NCI-H510A (cell line): Measurements from ENCODE around the gene GRXCR2.
"Not testable (repeated sequence)": the region's sequence is repeated elsewhere in the genome, so short reads cannot be mapped to it uniquely, and the experiment has no call there.

ENCODE experiments used
- DNase-seq: peaks from one replicate; lab custom pipeline; 2025; lab: John Stamatoyannopoulos, UW

The GRXCR2 gene, protein sequence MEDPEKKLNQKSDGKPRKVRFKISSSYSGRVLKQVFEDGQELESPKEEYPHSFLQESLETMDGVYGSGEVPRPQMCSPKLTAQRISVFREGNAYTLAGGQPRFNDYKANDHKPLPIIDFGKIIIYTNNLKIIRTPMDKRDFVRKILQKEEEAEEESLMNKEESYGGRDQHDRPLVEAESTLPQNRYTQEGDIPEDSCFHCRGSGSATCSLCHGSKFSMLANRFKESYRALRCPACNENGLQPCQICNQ

DNA sequence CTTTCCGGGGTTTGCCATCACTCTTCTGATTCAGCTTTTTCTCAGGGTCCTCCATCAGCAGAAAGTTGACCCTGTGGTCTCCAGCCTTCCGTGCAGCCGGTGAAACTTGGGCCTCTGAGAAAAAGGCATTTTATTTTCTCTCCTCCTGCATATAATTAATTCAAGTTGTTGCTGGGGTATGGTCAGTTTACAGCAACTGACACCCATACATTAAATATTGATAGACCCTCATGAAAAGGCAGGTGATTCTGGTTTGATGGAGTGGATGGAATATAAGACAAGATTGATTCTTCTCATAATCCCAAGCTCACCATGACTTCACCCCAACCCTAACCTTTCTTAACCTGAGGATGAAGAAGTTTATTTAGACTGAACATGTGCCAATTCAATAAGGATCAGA is at the start of gene GRXCR2:
GRXCR2 (minus strand) TSS at position 101 of the 400 bp plus-strand sequence; CDS start at position 55, 46 bp downstream.
- no peak for DNase-seq

DNA sequence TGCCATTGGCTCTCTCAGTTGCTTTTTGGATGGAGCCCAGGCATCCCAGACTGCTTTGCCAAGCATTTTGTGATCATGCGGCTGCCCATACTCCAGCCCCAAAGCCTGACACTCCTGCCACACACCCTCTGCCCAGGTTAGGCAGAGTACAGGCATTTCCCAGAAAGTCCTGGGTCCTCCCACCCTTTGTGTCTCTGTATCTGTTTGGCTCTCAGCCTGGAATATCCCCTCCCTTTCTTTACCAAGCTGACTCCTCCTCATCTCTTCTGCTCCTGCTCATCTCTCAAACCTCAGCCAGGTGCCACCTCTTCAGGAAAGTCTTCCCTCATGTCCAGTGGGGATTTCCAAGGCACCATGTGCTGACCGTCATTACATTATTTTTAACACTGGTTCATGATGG is 49.2 kb upstream of the GRXCR2 start:
- DNase-seq: no peak

DNA sequence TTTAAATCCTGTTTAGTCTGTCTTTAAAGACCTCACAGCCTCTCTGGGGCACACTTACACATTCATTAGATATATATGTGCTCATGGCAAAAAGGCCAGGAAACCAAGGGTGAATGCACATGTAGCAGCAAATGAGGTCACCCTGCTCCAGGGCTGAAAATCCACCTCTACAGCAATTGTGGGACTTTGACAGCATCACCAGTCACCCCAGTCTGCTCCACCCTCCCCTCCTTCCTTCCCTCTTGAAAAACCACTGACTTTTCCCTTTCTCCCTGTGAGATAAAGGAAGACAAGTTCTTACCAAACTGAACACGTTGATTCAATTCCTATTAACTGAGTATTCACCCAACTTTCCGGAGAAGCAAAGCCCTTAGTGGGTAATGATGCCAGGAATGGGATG is 48.4 kb upstream of the GRXCR2 start:
- DNase-seq: no peak

DNA sequence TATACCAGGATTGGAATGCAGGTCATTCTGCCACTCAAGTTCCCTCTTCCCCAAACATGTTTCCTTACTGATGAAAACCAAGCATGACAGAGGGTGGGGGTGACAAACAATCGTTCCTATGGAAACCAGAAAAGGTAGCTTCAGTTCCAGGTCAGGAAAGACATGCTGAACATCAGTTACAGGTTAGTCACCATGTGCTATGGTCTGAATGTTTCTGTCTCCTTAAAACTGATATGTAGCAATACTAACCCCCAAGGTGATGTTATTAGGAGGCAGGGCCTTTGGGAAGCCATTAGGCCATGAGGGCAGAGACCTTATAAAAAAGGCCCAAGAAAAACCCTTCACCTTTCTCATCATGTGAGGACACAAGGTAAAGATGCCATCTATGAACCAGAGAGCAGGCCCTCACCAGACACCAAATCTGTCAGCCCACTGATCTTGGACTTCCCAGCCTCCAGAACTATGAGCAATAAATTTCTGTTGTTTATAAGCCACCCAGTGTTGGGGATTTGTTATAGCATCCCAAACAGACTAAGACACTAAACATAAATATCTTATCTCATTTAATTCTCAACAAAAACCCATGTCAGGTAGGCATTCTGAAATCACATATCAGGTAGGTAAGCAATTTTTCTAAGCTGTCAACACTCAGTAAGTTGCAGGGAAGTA is 47.9 kb upstream of the GRXCR2 start:
- no peak for DNase-seq

DNA sequence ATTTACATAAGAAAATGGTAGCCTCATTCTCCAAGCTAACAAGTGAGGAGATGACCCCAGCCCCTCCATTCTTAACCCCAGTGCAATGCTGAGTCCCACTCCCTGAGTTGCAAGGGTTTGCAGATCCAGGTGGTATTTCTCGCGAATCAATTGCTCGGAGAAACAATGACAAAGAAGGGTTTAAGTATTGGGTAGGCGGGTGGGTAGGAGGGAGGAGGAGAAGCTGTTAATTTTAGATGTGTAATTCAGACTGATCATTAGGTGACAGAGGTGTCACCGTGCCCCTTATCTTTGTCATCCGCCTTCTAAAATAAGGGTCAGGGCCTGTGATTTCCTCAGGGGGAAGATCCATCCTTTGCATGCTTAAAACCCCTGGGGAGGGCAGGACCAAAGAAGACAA is 46.6 kb upstream of the GRXCR2 start:
- no peak for DNase-seq

DNA sequence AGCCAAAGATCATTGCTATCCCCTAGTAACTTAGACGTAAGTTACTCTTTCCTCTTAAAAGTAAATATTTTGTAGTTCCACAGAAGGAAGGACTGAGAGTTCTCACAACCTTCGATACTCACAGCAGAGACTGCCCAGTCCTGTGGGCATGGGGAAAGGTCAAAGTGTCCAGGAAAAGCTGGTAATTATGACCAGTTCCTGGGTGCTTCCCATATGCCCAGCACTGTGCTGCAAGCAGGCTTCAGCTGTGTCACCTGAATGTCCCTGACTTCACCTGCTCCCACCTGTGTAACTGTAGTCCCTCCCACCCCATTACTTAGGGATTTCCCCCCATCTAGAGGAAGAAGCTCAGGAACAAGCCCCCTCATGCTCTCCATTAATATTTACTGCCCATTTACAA is 45.6 kb upstream of the GRXCR2 start:
- DNase-seq: no peak

DNA sequence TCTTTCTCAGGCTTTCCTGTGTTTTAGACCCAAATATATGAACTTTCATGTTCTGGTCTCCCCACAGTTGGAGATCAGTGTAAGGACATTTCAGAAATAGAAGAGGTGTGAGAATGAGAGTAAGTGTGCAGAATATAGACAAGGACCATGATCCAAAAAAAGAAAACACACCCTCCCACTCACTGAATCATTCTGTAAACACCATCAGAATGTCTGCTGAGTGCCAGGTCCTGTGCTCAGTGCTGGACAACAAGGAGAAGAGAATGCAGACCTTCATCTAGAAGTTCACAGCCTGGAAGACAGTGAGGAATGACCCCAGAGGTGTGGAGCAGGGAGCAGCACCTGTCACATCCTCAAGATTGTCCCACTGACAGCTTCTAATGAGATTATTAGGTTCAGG is 44.5 kb upstream of the GRXCR2 start:
- DNase-seq: no peak

DNA sequence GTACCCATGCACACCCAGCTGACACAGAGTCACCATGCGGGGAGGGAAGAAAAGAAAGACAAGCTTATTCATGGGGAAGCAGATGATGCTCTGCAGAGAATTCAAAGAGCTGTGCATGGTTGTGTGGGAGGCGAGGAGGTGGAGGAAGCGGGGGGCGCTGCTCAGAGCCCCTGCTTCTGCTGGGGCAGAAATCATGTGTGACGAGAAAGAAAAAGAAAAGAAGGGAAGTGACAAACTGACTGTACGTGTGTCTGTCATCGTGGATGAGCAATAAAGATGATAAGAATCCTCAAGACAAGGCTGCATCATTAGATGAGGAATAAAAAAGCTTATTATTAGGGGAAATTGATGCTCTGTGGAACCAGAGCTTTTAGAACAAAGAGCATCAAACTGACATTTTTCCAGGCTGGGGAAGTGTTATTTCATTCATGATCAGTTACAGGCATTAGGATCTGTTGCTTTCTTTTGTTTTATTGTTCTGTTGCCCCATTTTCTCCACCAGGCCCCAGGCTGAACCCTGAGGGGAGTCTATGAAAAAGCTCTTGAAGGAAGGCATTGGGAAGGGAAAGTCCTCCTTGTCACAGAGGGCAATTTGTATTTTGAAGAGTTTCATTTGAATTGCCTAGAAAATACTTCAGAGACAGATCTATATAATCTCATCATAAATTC is 43.3 kb upstream of the GRXCR2 start:
- no peak for DNase-seq

DNA sequence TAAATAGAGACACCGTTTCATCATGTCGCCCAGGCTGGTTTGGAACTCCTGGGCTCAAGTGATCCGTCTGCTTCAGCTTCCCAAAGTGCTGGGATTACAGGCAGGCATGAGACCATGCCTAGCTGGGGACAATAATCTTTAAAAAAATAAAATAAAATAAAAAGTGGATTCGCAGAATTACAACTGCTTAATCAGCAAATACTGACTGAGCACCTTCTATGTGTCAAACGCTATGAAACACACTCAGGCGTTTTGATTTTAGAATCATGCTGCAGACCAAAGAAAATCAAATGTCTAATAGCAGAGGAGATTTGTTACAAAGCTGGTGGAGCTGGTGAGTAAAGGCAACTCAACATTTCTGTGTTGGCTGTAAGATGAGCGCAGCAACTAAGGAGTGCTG is 40.9 kb upstream of the GRXCR2 start:
- no peak for DNase-seq

DNA sequence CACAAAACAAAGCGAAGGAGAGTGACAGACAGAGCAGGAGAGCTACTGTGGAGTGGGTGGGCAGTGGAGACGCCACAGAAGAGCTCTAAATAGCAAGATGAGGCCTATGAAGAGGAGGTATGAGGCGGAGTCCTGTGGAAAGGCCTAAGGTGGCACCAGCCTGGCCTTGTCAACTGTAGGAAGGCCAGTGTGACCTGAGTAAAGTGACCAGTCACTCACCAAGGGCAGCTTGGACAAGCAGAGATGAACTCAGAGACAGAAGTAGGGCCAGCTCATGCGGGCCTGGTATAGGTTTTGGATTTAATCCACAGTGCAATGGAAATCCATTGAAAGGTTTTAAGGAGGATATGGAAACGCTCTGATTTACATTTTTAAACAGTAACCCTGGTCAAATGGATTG is 39.8 kb upstream of the GRXCR2 start:
- DNase-seq: no peak

DNA sequence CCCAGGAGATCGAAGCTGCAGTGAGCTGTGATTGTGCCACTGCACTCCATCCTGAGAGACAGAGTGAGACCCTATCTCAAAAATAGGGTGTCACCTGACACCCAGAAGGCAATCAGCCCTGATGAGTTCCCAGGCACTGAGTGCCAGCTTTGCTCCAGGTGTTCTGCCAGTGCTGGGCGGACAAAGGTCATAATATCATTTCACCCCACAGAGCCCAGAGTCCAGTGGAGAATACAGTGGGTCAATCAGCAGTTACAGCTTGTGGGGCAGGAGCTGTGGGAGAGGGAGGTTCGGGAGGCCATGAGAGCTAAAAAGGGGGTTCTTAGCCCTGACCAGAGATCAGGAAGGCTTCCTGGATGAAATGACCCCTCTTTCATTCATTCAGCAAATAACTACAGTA is 39.2 kb upstream of the GRXCR2 start:
- no peak for DNase-seq

DNA sequence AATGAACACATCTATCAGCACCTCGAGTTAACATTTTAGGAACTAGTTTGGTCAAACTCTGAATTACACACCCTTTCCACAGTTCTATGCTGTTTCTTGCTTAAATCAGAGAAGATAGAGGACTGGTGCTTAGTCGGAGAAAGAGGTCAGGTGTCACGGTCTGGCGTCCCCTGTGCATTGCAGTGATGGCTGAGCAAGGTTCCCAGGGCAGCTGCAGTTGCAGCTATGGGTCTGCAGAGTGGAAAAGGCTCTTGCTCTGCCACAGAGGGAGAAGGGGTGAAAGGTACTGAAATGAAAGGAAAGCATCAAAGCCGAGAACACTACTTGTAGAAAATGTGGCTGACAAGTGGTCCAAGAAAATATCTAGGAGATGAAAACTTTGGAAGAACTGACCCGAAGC is 38.4 kb upstream of the GRXCR2 start:
- DNase-seq: no peak

DNA sequence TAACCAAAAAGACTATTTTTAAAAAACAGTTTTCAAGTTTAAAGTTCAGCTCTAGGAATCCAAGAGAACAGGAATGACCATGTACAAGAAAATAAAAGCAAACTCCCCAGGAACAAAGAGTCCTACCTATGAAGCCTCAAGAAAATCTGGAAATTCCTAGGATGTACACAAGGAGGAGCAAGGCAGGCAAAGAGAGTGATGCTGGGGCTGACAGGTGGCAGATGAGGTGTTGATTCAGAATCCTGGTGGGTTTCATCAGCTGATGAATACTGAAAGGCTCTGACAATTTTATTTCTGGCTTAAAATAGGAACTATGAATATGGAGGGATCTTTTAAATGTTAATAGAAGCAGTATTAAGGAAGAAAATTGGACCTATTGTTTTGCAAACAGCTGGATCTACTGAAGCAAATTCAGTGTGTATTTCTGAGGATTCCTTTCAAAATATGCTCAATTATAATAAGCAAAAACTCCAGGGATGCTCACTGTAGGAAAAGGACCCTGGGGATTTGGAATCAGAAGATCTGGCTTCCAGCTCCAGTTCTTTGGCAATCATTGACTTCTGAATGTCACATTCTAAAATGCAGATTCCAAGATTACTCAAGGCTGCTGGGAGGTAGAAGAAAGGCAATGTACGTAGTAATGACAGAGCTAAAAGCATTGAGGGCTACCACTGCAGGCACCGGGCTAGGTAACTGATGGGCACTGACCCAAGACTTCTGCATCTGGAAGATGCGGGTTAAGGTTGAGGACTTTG is 35.6 kb upstream of the GRXCR2 start:
- DNase-seq: no peak

DNA sequence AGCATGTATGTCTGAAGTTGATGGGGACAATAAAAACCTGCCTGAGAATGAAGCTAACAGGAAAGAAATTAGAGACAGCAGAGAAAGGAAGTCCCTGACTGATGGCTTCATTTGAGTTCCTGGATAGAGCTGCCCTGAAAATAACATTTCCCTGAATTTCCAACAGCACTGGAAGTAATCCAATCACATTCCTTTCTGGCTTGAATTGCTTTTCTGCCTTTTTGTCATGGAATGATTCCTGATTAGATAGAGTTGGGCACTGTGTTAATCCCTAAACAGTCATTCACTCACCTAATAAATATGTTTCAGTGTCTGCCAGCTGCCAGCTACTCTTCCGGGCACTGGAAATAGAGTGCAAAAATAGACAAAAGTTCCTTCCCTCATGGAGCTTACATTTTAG is 33.6 kb upstream of the GRXCR2 start:
- DNase-seq: no peak

DNA sequence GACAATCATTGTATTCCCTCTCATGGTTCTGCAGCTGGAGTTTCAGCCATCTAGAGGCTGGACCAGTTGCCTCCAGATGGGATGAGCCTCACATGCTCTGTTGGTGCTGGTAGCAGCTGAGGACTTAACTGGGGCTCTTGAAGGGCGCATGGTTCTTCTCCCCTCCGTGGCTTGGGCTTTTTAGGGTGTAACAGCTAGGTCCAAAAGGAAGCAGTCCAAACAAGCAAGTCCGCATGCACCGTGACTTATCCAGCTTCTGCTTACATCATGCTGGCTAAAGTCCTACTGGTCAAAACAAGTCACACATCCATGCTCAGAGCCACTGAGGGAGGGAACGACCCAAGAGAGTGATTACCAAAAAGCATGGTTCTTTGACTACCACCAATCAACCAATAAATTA is 31.9 kb upstream of the GRXCR2 start:
- DNase-seq: no peak

DNA sequence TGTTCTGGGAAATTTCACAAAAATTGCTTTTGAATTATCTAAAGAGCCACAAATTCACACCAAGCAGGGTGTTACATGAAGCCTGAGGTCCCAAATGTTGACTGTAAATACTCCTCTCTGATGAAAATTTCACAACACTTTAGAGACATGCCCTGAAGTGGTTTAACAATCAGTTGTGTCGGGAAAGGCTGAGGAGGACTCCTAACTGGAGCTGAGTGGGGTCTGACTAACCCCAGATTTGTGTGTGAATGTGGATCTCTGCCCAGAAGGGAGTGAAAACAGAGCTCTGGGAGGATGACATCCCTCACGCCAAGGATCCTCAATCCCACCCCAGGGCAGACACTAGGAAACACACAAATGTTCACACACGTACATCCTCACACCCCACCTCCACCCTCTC is 31.1 kb upstream of the GRXCR2 start:
- DNase-seq: no peak

DNA sequence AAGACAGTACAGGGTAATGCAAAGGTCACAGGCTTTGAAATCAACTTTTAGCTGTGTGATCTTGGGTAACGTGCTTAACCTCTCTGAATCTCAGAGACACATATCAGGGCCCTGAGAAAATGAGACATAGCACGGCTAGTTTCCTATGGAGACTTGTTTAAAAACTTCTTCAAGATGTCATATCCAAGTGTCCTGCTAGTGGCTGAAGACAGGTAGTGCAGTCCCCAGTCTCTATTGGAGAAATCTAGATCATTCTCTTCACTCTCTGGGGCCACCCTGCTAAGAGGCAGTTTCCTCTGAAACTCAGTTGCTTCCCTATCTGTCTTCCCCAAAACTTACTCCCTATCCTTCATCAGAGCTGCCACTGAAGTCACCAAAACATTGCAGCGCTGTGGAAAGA is 30.3 kb upstream of the GRXCR2 start:
- DNase-seq: no peak

DNA sequence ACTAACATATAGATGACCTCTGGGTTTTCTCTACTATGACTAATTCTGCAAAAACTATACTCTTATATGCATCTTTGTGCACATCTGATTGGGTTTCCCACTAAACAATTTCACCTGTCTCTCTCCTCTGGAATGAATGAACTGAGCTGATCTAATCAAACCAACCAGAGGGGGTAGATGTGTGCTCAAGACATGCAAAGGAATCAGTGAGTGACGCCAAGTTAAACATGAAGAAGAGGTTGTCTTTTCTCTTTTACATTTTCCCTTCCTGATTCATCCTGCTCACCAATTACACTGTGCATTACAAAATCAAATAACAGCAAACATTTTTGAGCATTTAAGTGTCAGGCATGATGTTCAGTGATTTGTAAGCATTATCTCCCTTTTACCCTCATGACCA is 29.6 kb upstream of the GRXCR2 start:
- DNase-seq: no peak

DNA sequence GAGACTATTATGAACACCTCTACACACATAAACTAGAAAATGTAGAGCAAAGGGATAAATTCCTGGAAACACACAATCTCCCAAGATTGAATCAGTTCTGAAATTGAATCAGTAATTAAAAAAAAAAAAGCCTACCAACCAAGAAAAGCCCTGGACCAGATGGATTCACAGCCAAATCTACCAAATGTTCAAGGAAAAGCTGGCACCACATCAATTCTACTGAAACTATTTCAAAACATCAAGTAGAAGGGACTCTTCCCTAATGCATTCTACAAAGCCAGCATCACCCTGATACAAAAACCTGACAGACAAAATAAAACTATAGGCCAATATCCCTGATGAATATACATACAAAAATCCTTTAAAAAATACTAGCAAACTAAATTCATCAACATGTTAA is 25.4 kb upstream of the GRXCR2 start:
- DNase-seq: no peak

DNA sequence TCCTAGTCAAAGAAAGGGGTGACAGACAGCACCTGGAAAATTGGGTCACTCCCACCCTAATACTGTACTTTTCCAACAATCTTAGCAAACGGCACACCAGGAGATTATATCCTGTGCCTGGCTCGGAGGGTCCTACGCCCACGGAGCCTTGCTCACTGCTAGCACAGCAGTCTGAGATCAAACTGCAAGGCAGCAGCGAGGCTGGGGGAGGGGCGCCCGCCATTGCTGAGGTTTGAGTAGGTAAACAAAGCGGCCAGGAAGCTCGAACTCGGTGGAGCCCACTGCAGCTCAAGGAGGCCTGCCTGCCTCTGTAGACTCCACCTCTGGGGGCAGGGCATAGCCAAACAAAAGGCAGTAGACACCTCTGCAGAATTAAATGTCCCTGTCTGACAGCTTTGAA is 18.6 kb upstream of the GRXCR2 start:
- not testable (repeated sequence) for DNase-seq

DNA sequence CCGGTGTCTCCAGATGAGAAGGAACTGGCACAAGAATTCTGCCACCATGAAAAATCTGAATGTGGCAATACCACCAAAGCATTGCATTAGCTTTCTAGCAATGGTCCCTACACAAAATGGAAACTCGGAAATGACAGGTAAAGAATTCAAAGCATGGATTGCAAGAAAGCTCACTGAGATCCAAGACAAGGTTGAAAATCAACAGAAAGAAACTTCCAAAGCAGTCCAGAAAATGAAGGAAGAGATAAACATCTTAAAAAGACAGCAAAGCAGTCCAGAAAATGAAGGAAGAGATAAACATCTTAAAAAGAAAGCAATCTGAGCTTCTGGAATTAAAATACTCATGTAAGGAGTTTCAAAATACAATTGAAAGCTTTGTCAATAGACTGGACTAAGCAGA is 16.8 kb upstream of the GRXCR2 start:
- DNase-seq: no peak

DNA sequence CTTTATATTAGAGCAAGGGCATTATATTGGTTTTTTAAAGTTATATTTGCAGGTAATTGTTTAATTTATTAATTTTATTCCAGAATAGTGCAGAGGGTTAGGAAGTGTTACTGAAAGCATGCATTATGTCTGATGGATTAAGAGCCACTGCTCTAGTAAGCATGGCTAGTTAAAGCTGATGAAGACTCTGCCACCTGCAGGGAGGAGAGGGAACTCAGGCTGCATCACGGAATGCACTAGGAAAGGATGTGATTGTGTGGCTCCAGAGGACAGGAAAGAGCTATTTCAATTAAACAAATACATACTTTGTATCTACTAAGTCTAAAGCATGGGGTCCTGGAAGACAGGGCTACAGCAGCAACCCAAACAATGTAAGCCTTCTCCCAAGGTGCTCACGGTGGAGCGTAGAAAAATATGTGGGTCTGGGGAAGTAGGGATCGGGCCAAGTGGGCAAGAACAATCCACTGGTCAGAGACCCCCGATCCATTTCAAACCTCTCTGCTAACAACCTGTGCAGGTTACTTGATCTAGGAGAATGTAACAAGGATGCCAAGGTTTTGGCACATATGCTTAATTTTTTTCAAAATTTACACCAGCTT is 15.3 kb upstream of the GRXCR2 start:
- peak; percentile 1 for DNase-seq
